Left hindlimb (tissue), 1 donor: ENCODE data around the gene UBE2M.
"Not testable (repeated sequence)": the region's sequence is repeated elsewhere in the genome, so short reads cannot be mapped to it uniquely, and the experiment has no call there.

Source experiments
- DNase-seq: peaks from one replicate; pipeline ENCODE4 v3.0.0-alpha.2; 2018

Gene UBE2M

DNA sequence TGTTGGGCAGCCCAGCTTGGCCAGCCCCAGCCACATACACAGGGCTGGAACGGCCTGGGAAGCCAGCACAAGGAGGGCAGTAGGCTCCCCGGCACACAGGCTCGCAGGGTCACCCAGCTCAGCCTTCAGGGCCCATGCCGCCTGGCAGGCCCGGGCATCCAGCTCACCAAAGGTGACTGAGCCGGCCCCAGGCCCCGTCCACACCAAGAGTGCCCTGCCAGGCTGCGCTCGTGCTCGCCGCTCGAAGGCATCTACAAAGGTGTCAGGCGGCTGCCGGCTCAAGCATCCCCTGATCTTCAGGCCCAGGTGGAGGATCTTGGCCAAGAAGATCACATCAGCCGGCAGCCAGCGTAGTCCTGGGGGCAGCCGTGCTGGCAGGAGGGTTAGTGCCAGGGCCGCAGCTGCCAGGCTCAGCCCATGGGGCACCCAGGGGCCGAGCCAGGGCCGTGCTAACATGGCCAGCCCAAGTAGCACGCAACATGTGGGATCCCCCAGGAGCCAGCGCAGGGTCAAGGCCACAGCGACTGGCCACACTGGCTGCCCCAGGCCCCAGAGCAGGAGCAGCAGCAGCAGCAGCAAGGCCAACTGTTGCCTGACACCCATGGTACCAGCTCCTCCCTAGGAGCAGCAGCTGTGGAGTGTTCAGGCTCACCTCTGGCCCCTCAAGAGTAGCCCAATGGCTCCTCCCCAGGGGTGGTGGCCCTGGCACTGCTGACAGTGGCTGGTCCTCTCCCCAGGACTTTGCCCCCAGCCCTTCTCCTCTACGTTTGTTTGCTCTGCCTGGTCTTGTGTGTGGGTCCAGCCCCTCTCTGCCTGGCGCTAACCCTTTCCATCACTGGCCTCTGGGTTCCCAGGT lies 46.8 kb downstream of the UBE2M start, which contains the start of gene SLC27A5:
Gene SLC27A5, minus strand, starts transcription at position 640 of the 856 bp plus-strand sequence. Its CDS starts 37 bp downstream, at position 603.
- peak; percentile 31 for DNase-seq

GRCh38 chr19:58510084-58510862 lies 48.1 kb downstream of the UBE2M start:
- DNase-seq: no peak

DNA sequence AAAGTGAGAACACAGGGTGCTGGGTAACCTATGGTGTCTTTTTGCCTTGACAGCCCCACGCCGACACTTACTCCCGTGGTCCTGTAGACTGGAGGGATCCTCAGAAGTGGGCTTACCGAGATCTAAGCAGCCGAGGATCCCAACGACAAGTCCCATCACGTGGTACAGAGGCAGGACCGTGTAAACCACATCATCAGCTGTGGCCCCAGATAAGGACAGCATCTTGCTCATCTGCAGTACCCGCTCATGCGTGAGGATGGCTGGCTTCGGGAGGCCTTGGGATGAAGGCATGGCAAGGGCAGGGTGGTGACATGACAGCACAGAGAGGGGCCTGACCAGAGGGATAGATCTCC lies 48.7 kb downstream of the UBE2M start:
- DNase-seq: no peak

- DNase-seq: not testable (repeated sequence)
Observed at GRCh38 chr19:58507602-58508223, 50.7 kb downstream of the UBE2M start.
